ENCODE measurements around the gene MOV10L1.
A peak's percentile ranks its signal among the peaks of the same experiment; 100 is the strongest.

DNA sequence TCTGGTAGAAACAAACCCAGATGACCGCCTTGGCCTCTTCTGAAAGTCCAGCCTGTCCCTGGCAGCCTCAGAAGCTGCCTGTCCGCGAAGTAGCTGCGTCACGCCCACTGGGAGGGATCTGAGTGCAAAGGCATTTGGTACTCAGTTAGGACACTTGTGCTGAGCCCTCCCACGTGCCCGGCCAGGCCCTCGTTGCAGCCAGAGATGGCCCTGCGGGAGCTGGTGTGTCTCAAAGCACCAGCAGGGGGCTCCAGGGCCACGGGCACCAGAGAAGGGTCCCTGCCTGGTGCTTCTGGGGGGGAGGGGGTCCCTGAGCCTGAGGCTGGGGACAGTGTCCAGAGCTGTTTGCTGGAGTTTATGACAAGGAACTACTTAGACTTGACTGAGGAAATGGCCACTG, 116.8 kb downstream of the MOV10L1 start:
- TF ChIP-seq, protein P1, sequence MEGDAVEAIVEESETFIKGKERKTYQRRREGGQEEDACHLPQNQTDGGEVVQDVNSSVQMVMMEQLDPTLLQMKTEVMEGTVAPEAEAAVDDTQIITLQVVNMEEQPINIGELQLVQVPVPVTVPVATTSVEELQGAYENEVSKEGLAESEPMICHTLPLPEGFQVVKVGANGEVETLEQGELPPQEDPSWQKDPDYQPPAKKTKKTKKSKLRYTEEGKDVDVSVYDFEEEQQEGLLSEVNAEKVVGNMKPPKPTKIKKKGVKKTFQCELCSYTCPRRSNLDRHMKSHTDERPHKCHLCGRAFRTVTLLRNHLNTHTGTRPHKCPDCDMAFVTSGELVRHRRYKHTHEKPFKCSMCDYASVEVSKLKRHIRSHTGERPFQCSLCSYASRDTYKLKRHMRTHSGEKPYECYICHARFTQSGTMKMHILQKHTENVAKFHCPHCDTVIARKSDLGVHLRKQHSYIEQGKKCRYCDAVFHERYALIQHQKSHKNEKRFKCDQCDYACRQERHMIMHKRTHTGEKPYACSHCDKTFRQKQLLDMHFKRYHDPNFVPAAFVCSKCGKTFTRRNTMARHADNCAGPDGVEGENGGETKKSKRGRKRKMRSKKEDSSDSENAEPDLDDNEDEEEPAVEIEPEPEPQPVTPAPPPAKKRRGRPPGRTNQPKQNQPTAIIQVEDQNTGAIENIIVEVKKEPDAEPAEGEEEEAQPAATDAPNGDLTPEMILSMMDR (conservative IDR thresholded peaks at IDR 0.05; ENCODE audit: low read depth, low read length), result peak; percentile 54
- TF ChIP-seq EZH2 (IDR thresholded peaks at IDR 0.05; ENCODE audit: borderline replicate concordance, low read depth, low read length, poor library complexity, severe bottlenecking), result no peak
